Prostate gland (tissue), 2 donors: ENCODE measurements around the gene NINJ2.

ENCODE experiments used
- CTCF ChIP-seq, 4 experiments: fragments of 200-600 bp in 2 of 4; fragments of 450-650 bp in 2 of 4; sonication (generic) in 2 of 4; IDR thresholded peaks; 1 replicate in 3 of 4; 2 replicates in 1 of 4; pipeline ENCODE4 v1.5.1; 2016 to 2019; ENCODE audit warnings: antibody characterized with exemption in 4 of 4, mild to moderate bottlenecking in 2 of 4, moderate library complexity in 2 of 4
- POLR2AphosphoS5 ChIP-seq: sonication (generic); formaldehyde crosslinking; IDR thresholded peaks from one replicate; pipeline ENCODE4 v1.6.1; 2017; ENCODE audit warnings: antibody characterized with exemption

- TF ChIP-seq POLR2AphosphoS5 = peak; percentile 12
- TF ChIP-seq CTCF (IDR thresholded peaks at IDR 0.05) = no peak
These were observed 40.8 kb downstream of the NINJ2 start for GRCh38 chr12:622416-622815.
